Thymus (tissue), 11 donors: ENCODE results near the gene NCAM1. TPM values are rescaled to one million over a fixed set of nuclear protein-coding genes. Genes with fewer than 3 reads are reported as not detected.

ENCODE experiments used
- DNase-seq, 9 donors: peaks; one replicate each; pipeline ENCODE4 v3.0.0-alpha.2; 2013; ENCODE audit warnings: low spot score in 9 of 9, low read depth in 6 of 9, missing footprints in 1 of 9
- H3K27ac ChIP-seq, 2 donors: one replicate each; pipeline ENCODE4 v1.5.1; 2013; ENCODE audit warnings: control low read depth in 1 of 2, low read depth in 1 of 2, low read length in 1 of 2, mild to moderate bottlenecking in 1 of 2, moderate library complexity in 1 of 2
- H3K27me3 ChIP-seq, 2 donors: one replicate each; pipeline ENCODE4 v1.5.1; 2013; ENCODE audit warnings: low read length in 1 of 2; ENCODE audit not compliant: control insufficient read depth in 2 of 2, insufficient read depth in 1 of 2
- H3K36me3 ChIP-seq, 2 donors: one replicate each; pipeline ENCODE4 v1.5.1; 2013; ENCODE audit warnings: low read length in 1 of 2, mild to moderate bottlenecking in 1 of 2, moderate library complexity in 1 of 2; ENCODE audit not compliant: control insufficient read depth in 2 of 2, insufficient read depth in 2 of 2
- H3K4me1 ChIP-seq, 2 donors: one replicate each; pipeline ENCODE4 v1.5.1; 2013; ENCODE audit warnings: low read length in 2 of 2; ENCODE audit not compliant: control insufficient read depth in 2 of 2, insufficient read depth in 2 of 2
- H3K4me3 ChIP-seq, 2 donors: one replicate each; pipeline ENCODE4 v1.5.1; 2013; ENCODE audit warnings: low read length in 2 of 2, control low read depth in 1 of 2, mild to moderate bottlenecking in 1 of 2
- H3K9me3 ChIP-seq, 2 donors: one replicate each; pipeline ENCODE4 v1.5.1; 2013; ENCODE audit warnings: low read length in 1 of 2, mild to moderate bottlenecking in 1 of 2; ENCODE audit not compliant: control insufficient read depth in 2 of 2, insufficient read depth in 1 of 2
- WGBS: extraction: QIAGEN DNeasy Blood & Tissue Kit; methylation state at CpG from one replicate; pipeline ENCODE4 v1.1.7; 2013; 5-methylcytosine and 5-hydroxymethylcytosine counted together
- polyA plus RNA-seq: library from polyadenylated mRNA; stranded (reverse); fragments of 200-250 nt; gene quantifications from one replicate; pipeline ENCODE4 v1.2.3, GENCODE V29; 2013
- total RNA-seq: library from RNA; stranded (reverse); fragments of 120-200 nt; gene quantifications from one replicate; pipeline ENCODE4 v1.2.4, GENCODE V29; 2013
- donor health status: healthy.

Gene NCAM1
- total and polyA plus RNA-seq, 2 donors = 0.47 to 0.68 TPM

DNA sequence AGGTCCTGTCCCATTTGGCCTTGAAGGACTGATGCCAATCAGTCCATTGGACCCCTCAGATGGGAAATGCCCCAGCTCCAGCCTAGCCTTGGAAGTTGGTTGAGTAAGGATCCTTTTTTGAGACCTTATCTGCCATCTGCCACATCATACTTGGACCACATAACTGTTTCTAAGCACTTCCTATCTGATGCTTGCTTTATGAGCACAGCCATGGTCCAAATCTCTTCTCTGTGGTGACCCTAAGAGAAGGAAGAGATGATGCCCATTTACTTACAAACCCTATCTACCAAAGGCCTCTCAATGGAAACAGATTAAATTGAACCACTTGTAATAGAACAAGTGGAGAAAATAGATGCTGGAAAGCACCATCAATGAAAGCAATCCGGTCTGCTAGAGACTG lies 299.3 kb downstream of the NCAM1 start:
- H3K9me3 ChIP-seq = no peaks in the 10 kb centered on the region
- H3K27me3 ChIP-seq = no peaks in the 10 kb centered on the region
- no peak overlapping the region for H3K4me3 ChIP-seq
- H3K27ac ChIP-seq = no peak overlapping the region
- no peaks in the 10 kb centered on the region for H3K36me3 ChIP-seq
- WGBS = 89% methylated on average over 1 of the region's 1 CpG
- H3K4me1 ChIP-seq = no peaks in the 10 kb centered on the region
- no peak for DNase-seq

DNA sequence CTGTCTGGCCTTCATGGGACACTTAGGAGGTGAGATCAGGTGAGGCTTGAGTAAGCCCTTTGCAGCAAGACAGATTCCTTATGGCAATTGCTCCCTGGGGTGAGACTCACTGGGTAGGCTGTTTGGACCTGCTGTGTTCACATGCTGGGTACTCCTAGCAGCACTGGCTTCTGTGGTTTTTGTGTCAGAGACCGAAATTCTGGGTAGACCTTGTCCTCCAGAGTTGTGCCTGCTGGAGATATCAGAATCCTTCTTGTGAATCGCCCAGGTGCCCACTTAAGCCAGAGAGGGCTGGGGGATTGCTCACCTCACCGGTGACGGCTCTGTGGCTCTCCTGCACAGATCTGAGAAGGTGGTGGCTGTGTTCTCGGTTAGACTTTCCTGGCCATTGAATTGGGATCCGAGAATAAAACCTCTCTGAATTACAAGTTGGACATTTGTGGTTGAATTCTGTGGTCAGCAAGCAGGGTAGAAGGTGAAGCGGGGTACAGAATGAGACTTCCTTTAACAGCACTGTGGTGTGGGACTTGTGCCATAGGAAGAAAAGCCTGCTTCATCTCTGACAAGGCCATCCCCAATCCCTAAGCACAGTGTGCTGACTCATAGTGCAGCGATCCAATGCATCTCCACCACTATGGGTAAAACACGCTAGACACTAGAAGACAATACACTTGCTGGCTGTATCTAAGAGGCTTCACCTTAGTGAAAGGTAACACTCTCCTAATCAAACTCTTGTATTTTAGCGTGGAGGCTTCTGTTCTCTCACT lies 300.7 kb downstream of the NCAM1 start:
- no peak for DNase-seq
- 82% methylated on average over 10 of the region's 10 CpGs for WGBS
- H3K36me3 ChIP-seq = no peaks in the 10 kb centered on the region
- H3K4me3 ChIP-seq = no peak overlapping the region
- H3K27ac ChIP-seq = no peak overlapping the region
- no peaks in the 10 kb centered on the region for H3K4me1 ChIP-seq
- no peaks in the 10 kb centered on the region for H3K9me3 ChIP-seq
- H3K27me3 ChIP-seq = no peaks in the 10 kb centered on the region

DNA sequence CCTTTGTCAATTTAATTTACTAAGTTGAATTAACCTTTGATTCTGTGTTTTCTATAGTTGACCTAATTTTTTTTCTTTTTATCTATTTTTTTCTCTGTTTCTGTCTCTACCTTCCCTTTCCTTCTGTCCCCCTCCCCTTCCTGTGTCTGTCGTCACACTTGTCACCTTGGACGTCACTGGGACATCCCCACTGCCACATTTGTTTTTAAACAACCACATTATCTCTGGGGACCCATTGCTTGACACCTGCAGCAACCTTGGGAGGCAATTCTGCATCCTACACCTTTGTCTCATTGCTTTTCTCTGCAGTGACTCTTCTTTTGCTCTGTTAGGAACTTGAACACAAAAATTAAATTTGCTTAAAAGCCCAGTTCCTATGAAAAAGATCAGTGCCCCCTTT lies 301.4 kb downstream of the NCAM1 start:
- Histone ChIP-seq H3K36me3 (no peaks in the 10 kb centered on the region), H3K27me3 (no peaks in the 10 kb centered on the region), H3K4me3 (no peak overlapping the region), H3K27ac (no peak overlapping the region), H3K4me1 (no peaks in the 10 kb centered on the region), H3K9me3 (no peaks in the 10 kb centered on the region)
- no peak for DNase-seq
- 54% methylated on average over 2 of the region's 2 CpGs for WGBS

DNA sequence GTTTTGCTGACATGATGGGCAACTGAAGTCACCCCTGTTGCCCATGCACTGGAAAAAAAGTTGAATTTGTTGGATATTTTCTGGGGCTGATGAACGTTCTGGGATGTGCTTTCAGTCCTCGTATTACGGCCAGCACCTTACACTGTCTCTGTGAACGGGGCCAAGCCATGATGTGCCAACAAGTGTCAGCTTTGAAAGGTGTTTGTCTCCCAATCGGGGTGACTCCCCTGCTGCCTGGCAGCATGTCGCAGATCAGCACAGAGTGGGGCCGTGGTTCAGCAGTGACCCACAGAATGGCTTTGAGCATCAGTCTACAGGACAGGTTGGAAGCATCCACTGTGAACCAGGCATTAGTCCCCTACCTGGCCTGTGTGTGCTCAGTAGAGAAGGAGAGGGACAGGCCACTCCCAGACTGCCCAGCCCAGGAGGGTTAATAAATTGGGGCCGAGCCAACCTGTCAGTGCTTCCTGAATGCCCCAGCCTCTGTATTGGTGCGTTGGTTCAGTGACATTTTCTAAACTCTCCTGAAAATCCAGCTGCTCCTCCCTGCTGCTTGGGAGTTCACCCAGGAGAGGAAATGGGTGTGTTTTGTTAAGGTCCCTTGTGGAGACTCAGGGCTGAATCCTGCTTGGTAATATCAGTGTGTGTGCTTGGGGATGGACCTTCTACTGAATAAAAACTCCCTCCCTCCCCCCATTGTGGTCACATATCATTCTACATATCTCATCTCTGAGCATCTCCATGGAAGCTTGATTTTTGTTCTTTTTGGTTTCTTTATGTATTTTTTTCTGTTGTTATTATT lies 302.4 kb downstream of the NCAM1 start:
- no peaks in the 10 kb centered on the region for H3K9me3 ChIP-seq
- no peaks in the 10 kb centered on the region for H3K4me1 ChIP-seq
- no peaks in the 10 kb centered on the region for H3K27me3 ChIP-seq
- no peak overlapping the region for H3K4me3 ChIP-seq
- no peak overlapping the region for H3K27ac ChIP-seq
- WGBS = 75% methylated on average over 9 of the region's 9 CpGs
- no peak for DNase-seq
- H3K36me3 ChIP-seq = no peaks in the 10 kb centered on the region

DNA sequence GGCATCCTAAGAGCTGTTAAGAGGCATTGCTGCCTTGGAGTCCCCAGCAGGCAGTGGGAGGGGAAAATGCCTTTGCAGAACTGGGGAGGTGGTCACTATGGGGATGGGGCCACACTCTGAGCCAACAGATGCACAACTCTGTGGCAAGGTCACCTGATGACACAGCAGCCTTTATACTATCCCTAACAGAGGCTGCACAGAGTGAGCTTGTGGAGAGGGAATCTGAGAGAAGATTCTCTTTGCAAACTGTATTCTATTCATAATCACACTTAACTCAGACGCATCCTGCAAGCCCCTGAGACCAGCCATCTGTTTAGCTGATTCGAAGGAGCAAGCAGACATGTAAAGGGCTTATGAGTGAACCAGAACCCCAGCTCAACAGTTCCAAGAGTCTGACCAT lies 304.1 kb downstream of the NCAM1 start:
- no peak overlapping the region for H3K4me3 ChIP-seq
- no peak overlapping the region for H3K27ac ChIP-seq
- no peaks in the 10 kb centered on the region for H3K4me1 ChIP-seq
- H3K27me3 ChIP-seq = no peaks in the 10 kb centered on the region
- no peak for DNase-seq
- 84% methylated on average over 2 of the region's 2 CpGs for WGBS
- no peaks in the 10 kb centered on the region for H3K9me3 ChIP-seq
- no peaks in the 10 kb centered on the region for H3K36me3 ChIP-seq

DNA sequence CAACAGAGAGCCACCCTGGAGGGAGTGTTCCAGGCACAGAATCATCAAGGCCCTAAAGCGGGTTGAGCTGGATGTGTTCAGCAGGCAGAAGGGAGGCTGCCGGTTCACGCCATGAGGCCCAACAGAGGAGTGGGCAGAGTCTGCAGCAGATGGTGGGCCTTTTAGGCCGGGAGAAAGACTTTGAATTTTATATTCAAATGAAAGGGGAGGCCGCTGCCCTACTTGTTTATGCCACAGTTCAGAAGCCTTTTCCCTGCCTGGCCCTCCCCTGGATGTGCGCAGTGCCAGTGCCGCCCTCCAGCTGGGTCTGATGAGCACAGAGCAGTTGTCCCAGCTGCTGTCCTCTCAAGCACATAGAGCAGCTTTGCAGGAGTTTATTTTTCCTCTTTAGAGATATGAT lies 306.3 kb downstream of the NCAM1 start:
- DNase-seq = no peak
- Histone ChIP-seq H3K36me3 (no peaks in the 10 kb centered on the region), H3K9me3 (no peaks in the 10 kb centered on the region), H3K27me3 (no peaks in the 10 kb centered on the region), H3K4me1 (no peaks in the 10 kb centered on the region), H3K27ac (no peak overlapping the region), H3K4me3 (no peak overlapping the region)
- WGBS = 85% methylated on average over 7 of the region's 7 CpGs

DNA sequence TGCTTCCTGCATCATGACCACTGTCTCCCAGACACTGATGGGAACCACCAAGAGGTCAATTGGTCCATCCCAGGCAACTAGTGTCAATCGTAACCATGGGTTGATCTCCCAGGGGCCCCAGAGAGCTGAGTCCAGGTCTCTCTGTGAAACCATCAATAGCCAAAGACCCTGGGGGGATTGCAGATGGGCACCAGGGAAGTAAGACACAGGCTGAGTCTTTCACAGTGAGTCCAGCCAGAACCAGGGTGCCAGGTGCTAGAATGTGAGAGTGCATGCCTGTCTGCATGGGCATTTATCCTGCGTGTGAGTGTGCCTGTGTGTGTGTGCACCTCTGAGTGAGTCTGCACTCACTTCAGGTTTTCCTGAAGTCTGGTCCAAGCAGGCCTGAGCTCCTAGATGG lies 307.9 kb downstream of the NCAM1 start:
- Histone ChIP-seq H3K9me3 (no peaks in the 10 kb centered on the region), H3K4me3 (no peak overlapping the region), H3K27me3 (no peaks in the 10 kb centered on the region), H3K4me1 (no peaks in the 10 kb centered on the region), H3K27ac (no peak overlapping the region), H3K36me3 (no peaks in the 10 kb centered on the region)
- DNase-seq = no peak
- WGBS = 96% methylated on average over 2 of the region's 2 CpGs

DNA sequence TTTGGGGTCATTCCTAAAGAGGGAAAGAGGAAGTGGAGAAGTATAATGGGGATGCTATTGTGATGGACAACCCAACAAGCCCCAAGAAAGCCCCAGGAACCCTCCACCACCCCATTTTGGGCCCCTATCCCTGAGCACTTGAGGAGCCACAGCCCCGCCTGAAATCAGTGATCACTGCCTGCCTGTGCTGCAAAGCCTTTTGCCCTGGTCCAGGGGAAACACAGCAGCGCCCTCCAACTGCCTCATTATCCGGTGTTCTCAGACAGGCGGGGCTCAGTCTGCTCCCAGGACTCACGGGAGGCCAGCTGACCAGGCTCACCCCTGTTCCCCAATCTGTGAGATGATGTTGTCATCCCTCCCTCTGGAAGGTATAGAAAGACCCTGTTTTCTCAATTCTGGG lies 308.4 kb downstream of the NCAM1 start:
- 93% methylated on average over 5 of the region's 5 CpGs for WGBS

DNA sequence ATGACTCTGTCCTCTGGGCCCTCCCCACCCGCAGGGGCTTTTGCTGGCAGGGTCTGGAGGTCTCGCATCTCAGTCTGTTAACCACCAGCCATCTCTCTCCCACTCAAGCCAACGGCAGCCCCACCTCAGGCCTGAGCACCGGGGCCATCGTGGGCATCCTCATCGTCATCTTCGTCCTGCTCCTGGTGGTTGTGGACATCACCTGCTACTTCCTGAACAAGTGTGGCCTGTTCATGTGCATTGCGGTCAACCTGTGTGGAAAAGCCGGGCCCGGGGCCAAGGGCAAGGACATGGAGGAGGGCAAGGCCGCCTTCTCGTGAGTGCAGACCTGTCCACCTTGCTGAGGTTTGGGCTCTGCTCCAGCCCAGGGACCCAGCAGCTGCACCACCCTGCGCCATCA lies 308.9 kb downstream of the NCAM1 start:
- DNase-seq = no peak
- no peak overlapping the region for H3K27ac ChIP-seq
- no peaks in the 10 kb centered on the region for H3K27me3 ChIP-seq
- no peak overlapping the region for H3K4me3 ChIP-seq
- no peaks in the 10 kb centered on the region for H3K36me3 ChIP-seq
- H3K4me1 ChIP-seq = no peaks in the 10 kb centered on the region
- no peaks in the 10 kb centered on the region for H3K9me3 ChIP-seq
- 95% methylated on average over 13 of the region's 13 CpGs for WGBS

More for the DNA sequence above, 308.4 kb downstream of the NCAM1 start:
- Histone ChIP-seq H3K4me3 (no peak overlapping the region), H3K9me3 (no peaks in the 10 kb centered on the region), H3K27me3 (no peaks in the 10 kb centered on the region), H3K4me1 (no peaks in the 10 kb centered on the region), H3K36me3 (no peaks in the 10 kb centered on the region), H3K27ac (no peak overlapping the region)
- no peak for DNase-seq
